NCI-H2227 (cell line): ENCODE data around the gene DCLK2.

Source experiments
- DNase-seq: peaks from one replicate; lab custom pipeline; 2025; ENCODE audit not compliant: unreplicated experiment; lab: John Stamatoyannopoulos, UW

The DCLK2 gene

GRCh38 chr4:150078041-150078578, at the start of gene DCLK2:
DCLK2 (plus strand) TSS chr4:150078445; CDS start chr4:150079028, 583 bp downstream.
- DNase-seq, result peak; percentile 88

GRCh38 chr4:150032541-150032940, 45.7 kb upstream of the DCLK2 start:
- DNase-seq, result no peak

- DNase-seq, result no peak
Measured at GRCh38 chr4:150033081-150033480, 45.2 kb upstream of the DCLK2 start.

GRCh38 chr4:150033901-150034300, 44.3 kb upstream of the DCLK2 start:
- DNase-seq, result no peak

- no peak for DNase-seq
Measured at GRCh38 chr4:150037251-150037856, 40.9 kb upstream of the DCLK2 start.

- DNase-seq, result no peak
Measured at GRCh38 chr4:150038335-150039076, 39.7 kb upstream of the DCLK2 start.

- DNase-seq, result no peak
Measured at GRCh38 chr4:150039274-150040127, 38.7 kb upstream of the DCLK2 start.

GRCh38 chr4:150044517-150044916, 33.7 kb upstream of the DCLK2 start:
- DNase-seq, result no peak

GRCh38 chr4:150045410-150045809, 32.8 kb upstream of the DCLK2 start:
- no peak for DNase-seq

- no peak for DNase-seq
Measured at GRCh38 chr4:150046728-150047217, 31.5 kb upstream of the DCLK2 start.

GRCh38 chr4:150047546-150047945, 30.7 kb upstream of the DCLK2 start:
- no peak for DNase-seq

GRCh38 chr4:150049682-150050081, 28.6 kb upstream of the DCLK2 start:
- DNase-seq, result no peak

GRCh38 chr4:150050566-150050965, 27.7 kb upstream of the DCLK2 start:
- DNase-seq, result no peak

- no peak for DNase-seq
Measured at GRCh38 chr4:150051111-150051510, 27.1 kb upstream of the DCLK2 start.

GRCh38 chr4:150055467-150055866, 22.8 kb upstream of the DCLK2 start:
- no peak for DNase-seq

GRCh38 chr4:150056569-150056968, 21.7 kb upstream of the DCLK2 start:
- no peak for DNase-seq

- DNase-seq, result no peak
Measured at GRCh38 chr4:150061086-150061776, 17.0 kb upstream of the DCLK2 start.

- no peak for DNase-seq
Measured at GRCh38 chr4:150063128-150063527, 15.1 kb upstream of the DCLK2 start.

GRCh38 chr4:150065740-150066139, 12.5 kb upstream of the DCLK2 start:
- no peak for DNase-seq

- DNase-seq, result no peak
Measured at GRCh38 chr4:150067859-150068258, 10.4 kb upstream of the DCLK2 start.
